SK-N-SH (cell line): ENCODE data around the gene CX3CR1. TPM values are rescaled to one million over a fixed set of nuclear protein-coding genes. Genes with fewer than 3 reads are reported as not detected.

ENCODE experiments used
- CTCF ChIA-PET: fragments of 300-600, 350-600 bp; formaldehyde crosslinking; extraction: SDS; loops from one replicate; lab custom pipeline; 2021; lab: Yijun Ruan, JAX
- POLR2A ChIA-PET: fragments of 350-600 bp; sonication (Branson Sonifier 250); formaldehyde crosslinking; extraction: SDS; loops from one replicate; lab custom pipeline; 2020; ENCODE audit warnings: antibody characterized with exemption, inconsistent platforms; lab: Yijun Ruan, JAX
- DNase-seq: peaks from one replicate; pipeline ENCODE4 v3.0.0; 2012
- H2AFZ ChIP-seq: fragments of 200-600 bp; sonication (generic); 2 replicates; pipeline ENCODE4 v1.8.1; 2016; ENCODE audit warnings: antibody characterized with exemption, mild to moderate bottlenecking, low read depth
- H3F3A ChIP-seq: fragments of 200-600 bp; sonication (generic); replicated peaks from 2 replicates; pipeline ENCODE3; 2016; ENCODE audit warnings: antibody characterized with exemption, mild to moderate bottlenecking; ENCODE audit not compliant: insufficient read depth
- H3K27ac ChIP-seq, 2 experiments: fragments of 200-500 bp in 1 of 2; fragments of 200-600 bp in 1 of 2; sonication (Bioruptor generic) in 1 of 2; sonication (generic), shearing (Covaris generic) in 1 of 2; 2 replicates each; pipeline versions ENCODE4 v1.5.1 to v1.6.1; 2014 to 2016; ENCODE audit warnings: low read depth in 2 of 2, inconsistent platforms in 1 of 2, low read length in 1 of 2, mild to moderate bottlenecking in 1 of 2, mixed read lengths in 1 of 2
- H3K27me3 ChIP-seq: fragments of 200-600 bp; sonication (generic), shearing (Covaris generic); 2 replicates; pipeline ENCODE4 v1.6.1; 2016; ENCODE audit warnings: mixed run types; ENCODE audit not compliant: insufficient read depth
- H3K36me3 ChIP-seq, 2 experiments: fragments of 200-500 bp in 1 of 2; fragments of 200-600 bp in 1 of 2; sonication (Bioruptor generic) in 1 of 2; sonication (generic) in 1 of 2; replicated peaks in 1 of 2; 2 replicates each; pipeline versions ENCODE3 to v1.5.1; 2014 to 2016; ENCODE audit warnings: low read length in 1 of 2, mild to moderate bottlenecking in 1 of 2; ENCODE audit not compliant: insufficient read depth in 2 of 2, control insufficient read depth in 1 of 2
- H3K4me1 ChIP-seq, 2 experiments: fragments of 200-500 bp in 1 of 2; fragments of 200-600 bp in 1 of 2; sonication (Bioruptor generic) in 1 of 2; sonication (generic), shearing (Covaris generic) in 1 of 2; 2 replicates each; pipeline versions ENCODE4 v1.5.1 to v1.6.1; 2014 to 2016; ENCODE audit warnings: low read depth in 1 of 2, low read length in 1 of 2, mixed run types in 1 of 2; ENCODE audit not compliant: insufficient read depth in 2 of 2, control insufficient read depth in 1 of 2
- H3K4me2 ChIP-seq: fragments of 200-600 bp; sonication (generic), shearing (Covaris generic); 2 replicates; pipeline ENCODE4 v1.6.1; 2017; ENCODE audit warnings: mixed run types
- H3K4me3 ChIP-seq, 2 experiments: fragments of 200-500 bp in 1 of 2; fragments of 200-600 bp in 1 of 2; sonication (Bioruptor generic) in 1 of 2; sonication (generic), shearing (Covaris generic) in 1 of 2; 2 replicates each; pipeline versions ENCODE4 v1.5.1 to v1.8.1; 2014 to 2016; ENCODE audit warnings: low read depth in 2 of 2, inconsistent platforms in 1 of 2, low read length in 1 of 2, mild to moderate bottlenecking in 1 of 2, mixed read lengths in 1 of 2, moderate library complexity in 1 of 2
- H3K79me2 ChIP-seq: fragments of 200-600 bp; sonication (generic); 2 replicates; pipeline ENCODE4 v1.8.1; 2017; ENCODE audit warnings: mild to moderate bottlenecking; ENCODE audit not compliant: insufficient read depth
- H3K9ac ChIP-seq: fragments of 200-600 bp; sonication (generic); 2 replicates; pipeline ENCODE4 v1.6.1; 2017; ENCODE audit warnings: mixed run types
- H3K9me2 ChIP-seq: fragments of 200-600 bp; sonication (generic); 2 replicates; pipeline ENCODE4 v1.6.1; 2017; ENCODE audit warnings: mixed run types
- H3K9me3 ChIP-seq: fragments of 200-600 bp; sonication (generic); 2 replicates; pipeline ENCODE4 v1.6.1; 2017; ENCODE audit warnings: mixed run types, mild to moderate bottlenecking, moderate library complexity
- H4K20me1 ChIP-seq: fragments of 200-600 bp; sonication (generic); 2 replicates; pipeline ENCODE4 v1.6.1; 2017; ENCODE audit warnings: mild to moderate bottlenecking, mixed run types; ENCODE audit not compliant: insufficient read depth
- CHD2 ChIP-seq: fragments of 150-350 bp; IDR thresholded peaks from 2 replicates; pipeline ENCODE4 v1.6.1; 2018; ENCODE audit warnings: low read length; ENCODE audit not compliant: partially characterized antibody
- ELF1 ChIP-seq: IDR thresholded peaks from 2 replicates; pipeline ENCODE4 v1.4.0; 2012
- EP300 ChIP-seq, 2 experiments: IDR thresholded peaks; 2 replicates each; pipeline versions ENCODE4 v1.4.0 to v1.6.1; 2012; ENCODE audit warnings: borderline replicate concordance in 1 of 2, low read depth in 1 of 2, low read length in 1 of 2
- EZH2phosphoT487 ChIP-seq: fragments of 200-600 bp; sonication (generic); IDR thresholded peaks from 2 replicates; pipeline ENCODE4 v1.6.1; 2017; ENCODE audit warnings: low read depth, mixed run types, mild to moderate bottlenecking, antibody characterized with exemption, moderate library complexity, borderline replicate concordance
- FOXJ3 ChIP-seq: sonication (generic); formaldehyde crosslinking; IDR thresholded peaks from 2 replicates; pipeline ENCODE4 v1.5.1; 2020; ENCODE audit warnings: mild to moderate bottlenecking, missing genetic modification reagents
- GATA2 ChIP-seq: sonication (generic); formaldehyde crosslinking; IDR thresholded peaks from 2 replicates; pipeline ENCODE4 v1.5.0; 2020; ENCODE audit warnings: mild to moderate bottlenecking, missing genetic modification reagents
- JUND ChIP-seq: IDR thresholded peaks from 2 replicates; pipeline ENCODE4 v1.4.0; 2012
- MXI1 ChIP-seq: IDR thresholded peaks from 2 replicates; pipeline ENCODE4 v1.6.1; 2012; ENCODE audit warnings: mild to moderate bottlenecking, low read depth, low read length, improper control_type of control experiment
- NRF1 ChIP-seq: IDR thresholded peaks from 2 replicates; pipeline ENCODE4 v1.6.1; 2012; ENCODE audit warnings: low read depth, mild to moderate bottlenecking, low read length
- RCOR1 ChIP-seq: fragments of 150-350 bp; IDR thresholded peaks from 2 replicates; pipeline ENCODE4 v1.6.1; 2017; ENCODE audit warnings: antibody characterized with exemption, low read length
- REST ChIP-seq: IDR thresholded peaks from 2 replicates; pipeline ENCODE4 v1.6.1; 2012; ENCODE audit warnings: mild to moderate bottlenecking, low read depth, low read length, moderate library complexity
- RFX5 ChIP-seq: IDR thresholded peaks from 2 replicates; pipeline ENCODE4 v1.6.1; 2012; ENCODE audit warnings: mild to moderate bottlenecking, improper control_type of control experiment, low read length
- TCF12 ChIP-seq: IDR thresholded peaks from 2 replicates; pipeline ENCODE4 v1.4.0; 2012
- TEAD4 ChIP-seq: IDR thresholded peaks from 2 replicates; pipeline ENCODE4 v1.4.0; 2012; ENCODE audit warnings: mild to moderate bottlenecking, borderline replicate concordance; ENCODE audit not compliant: insufficient read depth
- USF2 ChIP-seq: fragments of 150-350 bp; IDR thresholded peaks from 2 replicates; pipeline ENCODE4 v1.6.1; 2017; ENCODE audit warnings: antibody characterized with exemption, low read length, low read depth, borderline replicate concordance
- YY1 ChIP-seq: IDR thresholded peaks from 2 replicates; pipeline ENCODE4 v1.4.0; 2012; ENCODE audit warnings: low read depth, mild to moderate bottlenecking
- WGBS: methylation state at CpG from one replicate; pipeline ENCODE4 v1.1.6; 2017; ENCODE audit warnings: low lambda C conversion rate; 5-methylcytosine and 5-hydroxymethylcytosine counted together
- polyA plus RNA-seq, 3 experiments: library from polyadenylated mRNA; depleted of rRNA; stranded (reverse); fragments of >200 nt; gene quantifications; 2 replicates each; pipeline ENCODE4 v1.2.3, GENCODE V29; 2012
- TF ChIP-seq, protein P1 (sequence below): IDR thresholded peaks from 2 replicates; pipeline ENCODE4 v1.4.0; 2012; ENCODE audit warnings: low read depth, borderline replicate concordance
- TF ChIP-seq, protein P2 (sequence below): IDR thresholded peaks from 2 replicates; pipeline ENCODE4; 2012
- TF ChIP-seq, protein P3 (sequence below): fragments of 150-350 bp; IDR thresholded peaks from 2 replicates; pipeline ENCODE4 v1.6.1; 2016; ENCODE audit warnings: mild to moderate bottlenecking, low read depth, low read length
- TF ChIP-seq, protein P4 (sequence below): IDR thresholded peaks from 2 replicates; pipeline ENCODE4 v1.4.0; 2012; ENCODE audit warnings: low read depth, borderline replicate concordance

CX3CR1 gene
- polyA plus RNA-seq, 1 of the 3 experiments (the other 2 are of a cell fraction): not detected

DNA sequence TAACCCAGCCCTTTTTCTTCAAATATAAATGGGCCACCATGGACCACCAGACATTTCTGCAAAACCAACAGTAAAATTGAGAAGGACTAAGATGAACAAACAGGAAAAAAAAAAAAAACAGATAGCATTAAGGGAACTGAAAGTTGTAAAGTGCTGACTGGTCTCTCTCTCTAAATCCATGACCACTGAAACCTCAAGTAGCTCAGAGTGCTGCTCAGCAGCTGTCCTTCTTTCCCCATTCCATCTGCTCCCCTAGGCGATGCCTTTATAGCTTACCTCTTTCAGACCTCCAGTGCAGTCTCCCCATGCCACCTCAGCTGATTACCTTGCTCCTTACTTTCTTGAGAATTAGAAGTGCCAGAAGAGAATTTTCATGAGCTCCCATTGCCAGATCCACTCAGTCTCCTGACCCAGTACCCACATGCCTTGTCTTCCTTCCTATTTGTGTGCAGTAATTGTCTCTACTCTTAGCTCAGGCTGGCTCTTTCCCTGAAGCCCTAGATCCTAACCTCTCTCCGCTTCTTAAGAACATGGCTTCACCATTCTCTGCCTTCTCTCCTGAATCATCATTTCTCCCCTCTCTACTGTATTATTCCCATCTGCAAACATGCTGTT lies 63.6 kb downstream of the CX3CR1 start:
- H3K9me2 ChIP-seq: no peaks in the 10 kb centered on the region
- 48% methylated on average over 2 of the region's 2 CpGs for WGBS
- no peaks in the 10 kb centered on the region for H3F3A ChIP-seq
- ChIA-PET POLR2A (no interaction called here), CTCF (interaction anchor here (1.5 to 2.7 kb wide), 5 partner anchors 20 to 76 kb away, joined by 3 to 11 read pairs (median 8); no protein-coding TSS in a partner anchor)
- H4K20me1 ChIP-seq: no peaks in the 10 kb centered on the region
- no peak overlapping the region for H3K4me2 ChIP-seq
- H3K9ac ChIP-seq: no peak overlapping the region
- H3K27ac ChIP-seq: no peak overlapping the region
- H3K79me2 ChIP-seq: no peaks in the 10 kb centered on the region
- no peak overlapping the region for H3K4me3 ChIP-seq
- H2AFZ ChIP-seq: no peak overlapping the region
- no peaks in the 10 kb centered on the region for H3K36me3 ChIP-seq
- DNase-seq: no peak
- no peaks in the 10 kb centered on the region for H3K9me3 ChIP-seq
- no peaks in the 10 kb centered on the region for H3K4me1 ChIP-seq
- H3K27me3 ChIP-seq: peaks cover 14% of the 10 kb centered on the region; the same call in 1 of the 2 replicates
- no peak for TF ChIP-seq USF2
- TF ChIP-seq, protein P1, sequence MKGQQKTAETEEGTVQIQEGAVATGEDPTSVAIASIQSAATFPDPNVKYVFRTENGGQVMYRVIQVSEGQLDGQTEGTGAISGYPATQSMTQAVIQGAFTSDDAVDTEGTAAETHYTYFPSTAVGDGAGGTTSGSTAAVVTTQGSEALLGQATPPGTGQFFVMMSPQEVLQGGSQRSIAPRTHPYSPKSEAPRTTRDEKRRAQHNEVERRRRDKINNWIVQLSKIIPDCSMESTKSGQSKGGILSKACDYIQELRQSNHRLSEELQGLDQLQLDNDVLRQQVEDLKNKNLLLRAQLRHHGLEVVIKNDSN: no peak
- TF ChIP-seq NRF1: no peak
- no peak for TF ChIP-seq TCF12
- no peak for TF ChIP-seq FOXJ3 (CRISPR knock-in tag)
- no peak for TF ChIP-seq ELF1
- TF ChIP-seq, protein P2, sequence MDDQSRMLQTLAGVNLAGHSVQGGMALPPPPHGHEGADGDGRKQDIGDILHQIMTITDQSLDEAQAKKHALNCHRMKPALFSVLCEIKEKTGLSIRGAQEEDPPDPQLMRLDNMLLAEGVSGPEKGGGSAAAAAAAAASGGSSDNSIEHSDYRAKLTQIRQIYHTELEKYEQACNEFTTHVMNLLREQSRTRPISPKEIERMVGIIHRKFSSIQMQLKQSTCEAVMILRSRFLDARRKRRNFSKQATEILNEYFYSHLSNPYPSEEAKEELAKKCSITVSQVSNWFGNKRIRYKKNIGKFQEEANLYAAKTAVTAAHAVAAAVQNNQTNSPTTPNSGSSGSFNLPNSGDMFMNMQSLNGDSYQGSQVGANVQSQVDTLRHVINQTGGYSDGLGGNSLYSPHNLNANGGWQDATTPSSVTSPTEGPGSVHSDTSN: no peak
- no peak for TF ChIP-seq REST
- TF ChIP-seq JUND: no peak
- no peak for TF ChIP-seq EZH2phosphoT487
- no peak for TF ChIP-seq GATA2
- TF ChIP-seq CHD2: no peak
- TF ChIP-seq YY1: no peak
- TF ChIP-seq RCOR1: no peak
- TF ChIP-seq EP300 (IDR thresholded peaks at IDR 0.05; ENCODE audit: borderline replicate concordance in 1 of 2, low read depth in 1 of 2, low read length in 1 of 2): no peak
- no peak for TF ChIP-seq RFX5
- TF ChIP-seq TEAD4: no peak
- TF ChIP-seq, protein P3, sequence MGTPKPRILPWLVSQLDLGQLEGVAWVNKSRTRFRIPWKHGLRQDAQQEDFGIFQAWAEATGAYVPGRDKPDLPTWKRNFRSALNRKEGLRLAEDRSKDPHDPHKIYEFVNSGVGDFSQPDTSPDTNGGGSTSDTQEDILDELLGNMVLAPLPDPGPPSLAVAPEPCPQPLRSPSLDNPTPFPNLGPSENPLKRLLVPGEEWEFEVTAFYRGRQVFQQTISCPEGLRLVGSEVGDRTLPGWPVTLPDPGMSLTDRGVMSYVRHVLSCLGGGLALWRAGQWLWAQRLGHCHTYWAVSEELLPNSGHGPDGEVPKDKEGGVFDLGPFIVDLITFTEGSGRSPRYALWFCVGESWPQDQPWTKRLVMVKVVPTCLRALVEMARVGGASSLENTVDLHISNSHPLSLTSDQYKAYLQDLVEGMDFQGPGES: no peak
- no peak for TF ChIP-seq MXI1
- TF ChIP-seq, protein P4, sequence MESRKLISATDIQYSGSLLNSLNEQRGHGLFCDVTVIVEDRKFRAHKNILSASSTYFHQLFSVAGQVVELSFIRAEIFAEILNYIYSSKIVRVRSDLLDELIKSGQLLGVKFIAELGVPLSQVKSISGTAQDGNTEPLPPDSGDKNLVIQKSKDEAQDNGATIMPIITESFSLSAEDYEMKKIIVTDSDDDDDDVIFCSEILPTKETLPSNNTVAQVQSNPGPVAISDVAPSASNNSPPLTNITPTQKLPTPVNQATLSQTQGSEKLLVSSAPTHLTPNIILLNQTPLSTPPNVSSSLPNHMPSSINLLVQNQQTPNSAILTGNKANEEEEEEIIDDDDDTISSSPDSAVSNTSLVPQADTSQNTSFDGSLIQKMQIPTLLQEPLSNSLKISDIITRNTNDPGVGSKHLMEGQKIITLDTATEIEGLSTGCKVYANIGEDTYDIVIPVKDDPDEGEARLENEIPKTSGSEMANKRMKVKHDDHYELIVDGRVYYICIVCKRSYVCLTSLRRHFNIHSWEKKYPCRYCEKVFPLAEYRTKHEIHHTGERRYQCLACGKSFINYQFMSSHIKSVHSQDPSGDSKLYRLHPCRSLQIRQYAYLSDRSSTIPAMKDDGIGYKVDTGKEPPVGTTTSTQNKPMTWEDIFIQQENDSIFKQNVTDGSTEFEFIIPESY: no peak
- TF ChIP-seq, all 33 proteins: peak for 0
